SK-N-SH (cell line): Measurements from ENCODE around the gene LMX1A. TPM values are rescaled to one million over a fixed set of nuclear protein-coding genes. Genes with fewer than 3 reads are reported as not detected.

Experiments used
- CTCF ChIA-PET: fragments of 300-600, 350-600 bp; formaldehyde crosslinking; extraction: SDS; loops from one replicate; lab custom pipeline; 2021; lab: Yijun Ruan, JAX
- POLR2A ChIA-PET: fragments of 350-600 bp; sonication (Branson Sonifier 250); formaldehyde crosslinking; extraction: SDS; loops from one replicate; lab custom pipeline; 2020; ENCODE audit warnings: antibody characterized with exemption, inconsistent platforms; lab: Yijun Ruan, JAX
- DNase-seq: peaks from one replicate; pipeline ENCODE4 v3.0.0; 2012
- H2AFZ ChIP-seq: fragments of 200-600 bp; sonication (generic); 2 replicates; pipeline ENCODE4 v1.8.1; 2016; ENCODE audit warnings: antibody characterized with exemption, mild to moderate bottlenecking, low read depth
- H3F3A ChIP-seq: fragments of 200-600 bp; sonication (generic); replicated peaks from 2 replicates; pipeline ENCODE3; 2016; ENCODE audit warnings: antibody characterized with exemption, mild to moderate bottlenecking; ENCODE audit not compliant: insufficient read depth
- H3K27ac ChIP-seq, 2 experiments: fragments of 200-500 bp in 1 of 2; fragments of 200-600 bp in 1 of 2; sonication (Bioruptor generic) in 1 of 2; sonication (generic), shearing (Covaris generic) in 1 of 2; 2 replicates each; pipeline versions ENCODE4 v1.5.1 to v1.6.1; 2014 to 2016; ENCODE audit warnings: low read depth in 2 of 2, inconsistent platforms in 1 of 2, low read length in 1 of 2, mild to moderate bottlenecking in 1 of 2, mixed read lengths in 1 of 2
- H3K27me3 ChIP-seq: fragments of 200-600 bp; sonication (generic), shearing (Covaris generic); 2 replicates; pipeline ENCODE4 v1.6.1; 2016; ENCODE audit warnings: mixed run types; ENCODE audit not compliant: insufficient read depth
- H3K36me3 ChIP-seq, 2 experiments: fragments of 200-500 bp in 1 of 2; fragments of 200-600 bp in 1 of 2; sonication (Bioruptor generic) in 1 of 2; sonication (generic) in 1 of 2; replicated peaks in 1 of 2; 2 replicates each; pipeline versions ENCODE3 to v1.5.1; 2014 to 2016; ENCODE audit warnings: low read length in 1 of 2, mild to moderate bottlenecking in 1 of 2; ENCODE audit not compliant: insufficient read depth in 2 of 2, control insufficient read depth in 1 of 2
- H3K4me1 ChIP-seq, 2 experiments: fragments of 200-500 bp in 1 of 2; fragments of 200-600 bp in 1 of 2; sonication (Bioruptor generic) in 1 of 2; sonication (generic), shearing (Covaris generic) in 1 of 2; 2 replicates each; pipeline versions ENCODE4 v1.5.1 to v1.6.1; 2014 to 2016; ENCODE audit warnings: low read depth in 1 of 2, low read length in 1 of 2, mixed run types in 1 of 2; ENCODE audit not compliant: insufficient read depth in 2 of 2, control insufficient read depth in 1 of 2
- H3K4me2 ChIP-seq: fragments of 200-600 bp; sonication (generic), shearing (Covaris generic); 2 replicates; pipeline ENCODE4 v1.6.1; 2017; ENCODE audit warnings: mixed run types
- H3K4me3 ChIP-seq, 2 experiments: fragments of 200-500 bp in 1 of 2; fragments of 200-600 bp in 1 of 2; sonication (Bioruptor generic) in 1 of 2; sonication (generic), shearing (Covaris generic) in 1 of 2; 2 replicates each; pipeline versions ENCODE4 v1.5.1 to v1.8.1; 2014 to 2016; ENCODE audit warnings: low read depth in 2 of 2, inconsistent platforms in 1 of 2, low read length in 1 of 2, mild to moderate bottlenecking in 1 of 2, mixed read lengths in 1 of 2, moderate library complexity in 1 of 2
- H3K79me2 ChIP-seq: fragments of 200-600 bp; sonication (generic); 2 replicates; pipeline ENCODE4 v1.8.1; 2017; ENCODE audit warnings: mild to moderate bottlenecking; ENCODE audit not compliant: insufficient read depth
- H3K9ac ChIP-seq: fragments of 200-600 bp; sonication (generic); 2 replicates; pipeline ENCODE4 v1.6.1; 2017; ENCODE audit warnings: mixed run types
- H3K9me2 ChIP-seq: fragments of 200-600 bp; sonication (generic); 2 replicates; pipeline ENCODE4 v1.6.1; 2017; ENCODE audit warnings: mixed run types
- H3K9me3 ChIP-seq: fragments of 200-600 bp; sonication (generic); 2 replicates; pipeline ENCODE4 v1.6.1; 2017; ENCODE audit warnings: mixed run types, mild to moderate bottlenecking, moderate library complexity
- H4K20me1 ChIP-seq: fragments of 200-600 bp; sonication (generic); 2 replicates; pipeline ENCODE4 v1.6.1; 2017; ENCODE audit warnings: mild to moderate bottlenecking, mixed run types; ENCODE audit not compliant: insufficient read depth
- CHD2 ChIP-seq: fragments of 150-350 bp; IDR thresholded peaks from 2 replicates; pipeline ENCODE4 v1.6.1; 2018; ENCODE audit warnings: low read length; ENCODE audit not compliant: partially characterized antibody
- ELF1 ChIP-seq: IDR thresholded peaks from 2 replicates; pipeline ENCODE4 v1.4.0; 2012
- EP300 ChIP-seq, 2 experiments: IDR thresholded peaks; 2 replicates each; pipeline versions ENCODE4 v1.4.0 to v1.6.1; 2012; ENCODE audit warnings: borderline replicate concordance in 1 of 2, low read depth in 1 of 2, low read length in 1 of 2
- JUND ChIP-seq: IDR thresholded peaks from 2 replicates; pipeline ENCODE4 v1.4.0; 2012
- MEF2A ChIP-seq: IDR thresholded peaks from 2 replicates; pipeline ENCODE4 v1.4.0; 2012; ENCODE audit warnings: low read depth, borderline replicate concordance
- NFIC ChIP-seq: IDR thresholded peaks from 2 replicates; pipeline ENCODE4 v1.4.0; 2012; ENCODE audit warnings: borderline replicate concordance
- POLR2AphosphoS5 ChIP-seq: IDR thresholded peaks from 2 replicates; pipeline ENCODE4 v1.6.1; 2012; ENCODE audit warnings: low read depth, low read length
- REST ChIP-seq: IDR thresholded peaks from 2 replicates; pipeline ENCODE4 v1.6.1; 2012; ENCODE audit warnings: mild to moderate bottlenecking, low read depth, low read length, moderate library complexity
- SIN3A ChIP-seq: IDR thresholded peaks from 2 replicates; pipeline ENCODE4 v1.6.1; 2012; ENCODE audit warnings: low read depth, mild to moderate bottlenecking, low read length, moderate library complexity, borderline replicate concordance
- SMC3 ChIP-seq: IDR thresholded peaks from 2 replicates; pipeline ENCODE4 v1.6.1; 2012; ENCODE audit warnings: low read depth, low read length, improper control_type of control experiment
- USF2 ChIP-seq: fragments of 150-350 bp; IDR thresholded peaks from 2 replicates; pipeline ENCODE4 v1.6.1; 2017; ENCODE audit warnings: antibody characterized with exemption, low read length, low read depth, borderline replicate concordance
- ZBTB33 ChIP-seq: IDR thresholded peaks from 2 replicates; pipeline ENCODE4 v1.4.0; 2012; ENCODE audit warnings: low read depth, borderline replicate concordance
- WGBS: methylation state at CpG from one replicate; pipeline ENCODE4 v1.1.6; 2017; ENCODE audit warnings: low lambda C conversion rate; 5-methylcytosine and 5-hydroxymethylcytosine counted together
- polyA plus RNA-seq, 3 experiments: library from polyadenylated mRNA; depleted of rRNA; stranded (reverse); fragments of >200 nt; gene quantifications; 2 replicates each; pipeline ENCODE4 v1.2.3, GENCODE V29; 2012

LMX1A gene
- polyA plus RNA-seq, 1 of the 3 experiments (the other 2 are of a cell fraction) = not detected

GRCh38 chr1:165306543-165307434 lies 49.7 kb downstream of the LMX1A start:
- H3K9ac ChIP-seq = no peak overlapping the region
- ChIA-PET POLR2A (no interaction called here), CTCF (no interaction called here)
- H3K27ac ChIP-seq = no peak overlapping the region
- no peak overlapping the region for H2AFZ ChIP-seq
- no peaks in the 10 kb centered on the region for H3K9me3 ChIP-seq
- H3K4me1 ChIP-seq = no peaks in the 10 kb centered on the region
- DNase-seq = no peak
- no peaks in the 10 kb centered on the region for H3K9me2 ChIP-seq
- no peak overlapping the region for H3K4me3 ChIP-seq
- H3F3A ChIP-seq = no peaks in the 10 kb centered on the region
- no peaks in the 10 kb centered on the region for H4K20me1 ChIP-seq
- no peaks in the 10 kb centered on the region for H3K36me3 ChIP-seq
- no peak overlapping the region for H3K4me2 ChIP-seq
- WGBS = 17% methylated on average over 6 of the region's 6 CpGs
- TF ChIP-seq EP300 (IDR thresholded peaks at IDR 0.05; ENCODE audit: borderline replicate concordance in 1 of 2, low read depth in 1 of 2, low read length in 1 of 2) (no peak), MEF2A (no peak), POLR2AphosphoS5 (no peak), REST (no peak), USF2 (no peak)
- no peaks in the 10 kb centered on the region for H3K79me2 ChIP-seq
- no peaks in the 10 kb centered on the region for H3K27me3 ChIP-seq

- Histone ChIP-seq H3K79me2 (no peaks in the 10 kb centered on the region), H4K20me1 (no peaks in the 10 kb centered on the region), H3K27me3 (no peaks in the 10 kb centered on the region), H3K9me2 (no peaks in the 10 kb centered on the region), H3K36me3 (no peaks in the 10 kb centered on the region), H3K9me3 (no peaks in the 10 kb centered on the region), H3K4me3 (no peak overlapping the region), H3K4me1 (no peaks in the 10 kb centered on the region), H3K9ac (no peak overlapping the region), H3K27ac (no peak overlapping the region), H2AFZ (no peak overlapping the region), H3F3A (no peaks in the 10 kb centered on the region), H3K4me2 (no peak overlapping the region)
- TF ChIP-seq CHD2 (no peak), USF2 (no peak), JUND (no peak), SIN3A (no peak), SMC3 (no peak), ELF1 (no peak), ZBTB33 (no peak), MEF2A (no peak), NFIC (no peak)
- CTCF ChIA-PET = interaction anchor here (0.7 kb wide), 1 partner anchor 64 kb away, joined by 3 read pairs; no protein-coding TSS in a partner anchor
- POLR2A ChIA-PET = no interaction called here
- 38% methylated on average over 8 of the region's 8 CpGs for whole genome bisulfite sequencing
- DNase-seq = no peak
These were observed 53.1 kb downstream of the LMX1A start for GRCh38 chr1:165303386-165303785.
